ENCODE data around the gene KCNAB1. TPM values are rescaled to one million over a fixed set of nuclear protein-coding genes. Genes with fewer than 3 reads are reported as not detected.
A peak's percentile ranks its signal among the peaks of the same experiment; 100 is the strongest.

The KCNAB1 gene
- total and polyA plus RNA-seq, 8 donors: 0.76 to 4.9 (median 3.2) TPM

- 79 to 95% methylated on average over 1 of the region's 1 CpG for WGBS, 2 donors
Observed at GRCh38 chr3:156316076-156316475, 195.7 kb downstream of the KCNAB1 start.

DNA sequence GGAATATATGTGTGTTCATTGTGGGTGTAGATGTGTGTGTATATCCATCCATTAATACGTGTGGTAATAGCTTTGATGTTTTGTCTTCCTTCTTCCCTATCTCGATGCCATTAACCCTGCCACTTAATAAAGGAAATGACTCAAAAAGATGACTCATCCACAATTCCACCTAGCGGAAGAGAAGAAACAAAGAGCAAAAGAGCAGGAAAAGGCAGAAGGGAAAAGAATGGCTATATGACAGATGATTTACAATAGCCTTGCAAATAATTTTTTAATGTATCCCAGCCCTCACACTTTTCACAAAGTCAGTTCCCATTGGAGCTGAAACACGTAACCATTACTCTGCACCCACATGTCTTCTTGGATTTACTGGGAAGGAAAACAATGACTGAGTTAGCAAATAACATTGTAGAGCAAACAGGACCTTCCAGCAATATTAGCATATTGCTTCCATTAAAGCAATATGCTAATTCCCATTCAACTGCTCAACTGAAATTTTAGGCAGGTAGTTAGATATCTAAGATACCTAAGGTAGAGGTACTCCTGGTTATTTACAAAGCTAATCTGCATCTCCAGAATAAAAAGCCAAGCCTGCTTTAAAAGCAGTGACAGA, 197.2 kb downstream of the KCNAB1 start:
- peak in 2 of 4 donors; percentile 37 to 84 for ATAC-seq
- no peaks in the 10 kb centered on the region for H3K9me3 ChIP-seq
- FAIRE-seq: no peak
- no peaks in the 10 kb centered on the region for H3K36me3 ChIP-seq
- intact Hi-C loops (cut with DNase I): no loop called here
- H3K27ac ChIP-seq: no peak overlapping the region
- no peaks in the 10 kb centered on the region for H3K4me1 ChIP-seq
- no peak for DNase-seq
- no peak for TF ChIP-seq CTCF (IDR thresholded peaks at IDR 0.05)
- no peak overlapping the region for H3K4me3 ChIP-seq
- 56 to 64% methylated on average over 4 of the region's 4 CpGs for WGBS, 2 donors
- no peaks in the 10 kb centered on the region for H3K27me3 ChIP-seq

More at GRCh38 chr3:156316076-156316475, 195.7 kb downstream of the KCNAB1 start:
- ATAC-seq: no peak
- Histone ChIP-seq H3K4me1 (no peaks in the 10 kb centered on the region), H3K4me3 (no peak overlapping the region), H3K27me3 (no peaks in the 10 kb centered on the region), H3K27ac (no peak overlapping the region), H3K36me3 (no peaks in the 10 kb centered on the region), H3K9me3 (no peaks in the 10 kb centered on the region)
- no peak for FAIRE-seq
- no peak for TF ChIP-seq CTCF (IDR thresholded peaks at IDR 0.05)
- intact Hi-C loops (cut with DNase I): no loop called here
- DNase-seq: no peak

GRCh38 chr3:156321945-156322344, 201.6 kb downstream of the KCNAB1 start:
- H3K4me1 ChIP-seq: no peaks in the 10 kb centered on the region

GRCh38 chr3:156323466-156323865, 203.1 kb downstream of the KCNAB1 start:
- intact Hi-C loops (cut with DNase I): no loop called here
- Histone ChIP-seq H3K9me3 (no peaks in the 10 kb centered on the region), H3K27ac (no peak overlapping the region), H3K27me3 (no peaks in the 10 kb centered on the region), H3K4me1 (no peaks in the 10 kb centered on the region), H3K36me3 (no peaks in the 10 kb centered on the region), H3K4me3 (no peak overlapping the region)
- FAIRE-seq (no peak), DNase-seq (no peak), ATAC-seq (no peak)
- 50 to 56% methylated on average over 3 of the region's 3 CpGs for WGBS, 2 donors
- no peak for TF ChIP-seq CTCF (IDR thresholded peaks at IDR 0.05)

More at GRCh38 chr3:156321945-156322344, 201.6 kb downstream of the KCNAB1 start:
- no peak for TF ChIP-seq CTCF (IDR thresholded peaks at IDR 0.05)
- no peak overlapping the region for H3K4me3 ChIP-seq
- no peak for ATAC-seq
- no peak for DNase-seq
- no peaks in the 10 kb centered on the region for H3K27me3 ChIP-seq
- no peak overlapping the region for H3K27ac ChIP-seq
- H3K36me3 ChIP-seq: no peaks in the 10 kb centered on the region
- no peaks in the 10 kb centered on the region for H3K9me3 ChIP-seq
- intact Hi-C loops (cut with DNase I): no loop called here
- FAIRE-seq: no peak
- WGBS, 2 donors: 39 to 46% methylated on average over 4 of the region's 4 CpGs

DNA sequence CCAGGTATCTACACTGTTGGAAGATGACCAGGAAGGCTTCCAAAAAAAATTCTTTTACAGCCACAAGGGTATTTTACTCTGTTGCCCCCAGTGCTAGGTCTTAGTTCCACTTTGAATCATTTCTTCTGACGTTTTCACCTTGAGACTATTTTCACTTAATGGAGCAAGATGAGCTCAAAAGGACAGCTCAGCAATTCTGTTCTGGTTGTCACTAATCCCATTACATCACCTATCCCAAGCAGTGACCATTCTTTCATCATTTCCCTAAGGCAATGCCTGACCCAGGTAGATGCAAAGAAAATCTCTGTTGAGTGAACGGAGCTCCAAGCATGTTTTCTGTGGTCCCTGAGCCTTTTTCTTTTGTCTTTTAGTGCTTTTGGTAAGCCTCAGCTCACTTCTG, 210.0 kb downstream of the KCNAB1 start:
- intact Hi-C loops (cut with DNase I): no loop called here
- DNase-seq (no peak), FAIRE-seq (no peak), ATAC-seq (no peak)
- Histone ChIP-seq H3K9me3 (no peaks in the 10 kb centered on the region), H3K27me3 (no peaks in the 10 kb centered on the region), H3K36me3 (no peaks in the 10 kb centered on the region), H3K4me3 (no peak overlapping the region), H3K4me1 (no peaks in the 10 kb centered on the region), H3K27ac (no peak overlapping the region)
- no peak for TF ChIP-seq CTCF (IDR thresholded peaks at IDR 0.05)
- WGBS, 2 donors: 47 to 51% methylated on average over 2 of the region's 2 CpGs

Data from pancreas (tissue), 10 donors.